ENCODE results near the gene DAGLA. TPM values are rescaled to one million over a fixed set of nuclear protein-coding genes. Genes with fewer than 3 reads are reported as not detected.

DAGLA gene
- total and polyA plus RNA-seq, 2 experiments from 2014 or later: 7.4 to 8.9 TPM

GRCh38 chr11:61765550-61766253, 85.5 kb downstream of the DAGLA start:
- H3K4me2 ChIP-seq: no peak overlapping the region

GRCh38 chr11:61766353-61766841, 86.2 kb downstream of the DAGLA start:
- 55% methylated on average over 13 of the region's 13 CpGs for WGBS (ENCODE audit: low lambda C conversion rate, missing lambda C conversion rate)
- H3K27ac ChIP-seq: peak overlapping the region; percentile 89

More at GRCh38 chr11:61765550-61766253, 85.5 kb downstream of the DAGLA start:
- WGBS (ENCODE audit: low lambda C conversion rate, missing lambda C conversion rate): 93% methylated on average over 12 of the region's 26 CpGs
- Histone ChIP-seq H3K79me2 (peaks cover 55% of the 10 kb centered on the region), H3K4me3 (no peak overlapping the region), H3K27me3 (no peaks in the 10 kb centered on the region), H4K20me1 (ENCODE audit: insufficient read depth, poor library complexity, severe bottlenecking) (no peaks in the 10 kb centered on the region), H3K9me2 (replicated peaks; ENCODE audit: insufficient read depth) (no peaks in the 10 kb centered on the region), H3K36me3 (replicated peaks; ENCODE audit: insufficient read depth, low read depth) (no peaks in the 10 kb centered on the region), H3K27ac (peak overlapping the region; percentile 89), H3K9me3 (ENCODE audit: low read depth) (no peaks in the 10 kb centered on the region), H3K4me1 (ENCODE audit: insufficient read depth) (peaks cover 88% of the 10 kb centered on the region), H2AFZ (no peak overlapping the region)
- DNase-seq (ENCODE audit: low spot score): no peak
- TF ChIP-seq EZH2 (IDR thresholded peaks at IDR 0.05; ENCODE audit: borderline replicate concordance) (no peak), EZH2phosphoT487 (IDR thresholded peaks at IDR 0.05; ENCODE audit: low read depth, severe bottlenecking, unreplicated experiment) (no peak), CTCF (IDR thresholded peaks at IDR 0.05; ENCODE audit: poor library complexity) (no peak)

GRCh38 chr11:61768376-61769076, 88.3 kb downstream of the DAGLA start:
- DNase-seq (ENCODE audit: low spot score): no peak

More at GRCh38 chr11:61766353-61766841, 86.2 kb downstream of the DAGLA start:
- no peak overlapping the region for H3K4me3 ChIP-seq
- H3K27me3 ChIP-seq: no peaks in the 10 kb centered on the region
- no peak overlapping the region for H2AFZ ChIP-seq
- H3K4me1 ChIP-seq (ENCODE audit: insufficient read depth): peaks cover 83% of the 10 kb centered on the region
- no peaks in the 10 kb centered on the region for H3K9me2 ChIP-seq (replicated peaks; ENCODE audit: insufficient read depth)
- no peaks in the 10 kb centered on the region for H3K36me3 ChIP-seq (replicated peaks; ENCODE audit: insufficient read depth, low read depth)
- peaks cover 48% of the 10 kb centered on the region for H3K79me2 ChIP-seq
- TF ChIP-seq EZH2 (IDR thresholded peaks at IDR 0.05; ENCODE audit: borderline replicate concordance): no peak
- no peak for TF ChIP-seq CTCF (IDR thresholded peaks at IDR 0.05; ENCODE audit: poor library complexity)
- no peak for TF ChIP-seq EZH2phosphoT487 (IDR thresholded peaks at IDR 0.05; ENCODE audit: low read depth, severe bottlenecking, unreplicated experiment)
- H3K9me3 ChIP-seq (ENCODE audit: low read depth): no peaks in the 10 kb centered on the region
- no peak overlapping the region for H3K4me2 ChIP-seq
- H4K20me1 ChIP-seq (ENCODE audit: insufficient read depth, poor library complexity, severe bottlenecking): no peaks in the 10 kb centered on the region
- no peak for DNase-seq (ENCODE audit: low spot score)

More at GRCh38 chr11:61768376-61769076, 88.3 kb downstream of the DAGLA start:
- Histone ChIP-seq H3K27me3 (no peaks in the 10 kb centered on the region), H4K20me1 (ENCODE audit: insufficient read depth, poor library complexity, severe bottlenecking) (no peaks in the 10 kb centered on the region), H3K36me3 (replicated peaks; ENCODE audit: insufficient read depth, low read depth) (no peaks in the 10 kb centered on the region), H3K9me3 (ENCODE audit: low read depth) (no peaks in the 10 kb centered on the region), H2AFZ (no peak overlapping the region), H3K9me2 (replicated peaks; ENCODE audit: insufficient read depth) (no peaks in the 10 kb centered on the region), H3K4me2 (peak overlapping the region; percentile 58), H3K4me3 (no peak overlapping the region), H3K4me1 (ENCODE audit: insufficient read depth) (peaks cover 83% of the 10 kb centered on the region), H3K27ac (peak overlapping the region; percentile 75), H3K79me2 (peaks cover 29% of the 10 kb centered on the region)
- TF ChIP-seq EZH2 (IDR thresholded peaks at IDR 0.05; ENCODE audit: borderline replicate concordance) (no peak), EZH2phosphoT487 (IDR thresholded peaks at IDR 0.05; ENCODE audit: low read depth, severe bottlenecking, unreplicated experiment) (no peak), CTCF (IDR thresholded peaks at IDR 0.05; ENCODE audit: poor library complexity) (no peak)
- WGBS (ENCODE audit: low lambda C conversion rate, missing lambda C conversion rate): 79% methylated on average over 11 of the region's 11 CpGs

Measured in hepatocyte (in vitro differentiated cells).